Measurements from ENCODE around the gene NAT14.

Gene NAT14

DNA sequence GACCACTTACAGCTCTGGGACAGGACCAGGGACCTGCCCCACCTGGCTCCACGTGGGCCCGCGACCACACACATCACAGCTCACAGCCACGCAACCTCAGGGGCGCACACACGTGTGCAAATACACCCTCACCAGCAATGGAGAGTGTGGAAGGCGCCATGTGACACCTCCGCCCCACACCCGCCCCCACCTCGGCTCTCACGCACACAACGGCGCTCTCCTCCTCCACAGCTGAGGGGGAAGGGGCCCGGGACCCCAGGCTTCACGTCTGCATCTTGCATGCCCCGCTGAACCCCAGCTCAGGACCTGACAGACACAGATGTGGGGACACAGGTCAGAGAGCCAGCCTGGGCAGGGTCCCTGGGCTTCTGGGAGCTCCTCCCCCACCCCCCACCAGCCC is 35.5 kb upstream of the NAT14 start:
- Mint-ChIP-seq H3K9me3 (no peaks in the 10 kb centered on the region), H3K4me1 (peaks cover 27% of the 10 kb centered on the region), H3K4me3 (no peak overlapping the region), H3K27ac (no peak overlapping the region), H3K27me3 (no peaks in the 10 kb centered on the region)
- ATAC-seq: no peak
- no peak for DNase-seq

- Mint-ChIP-seq H3K4me3 (peak overlapping the region; percentile 59 to 74), H3K27me3 (no peaks in the 10 kb centered on the region)
- DNase-seq: no peak
Observed at GRCh38 chr19:55451163-55451964, 33.6 kb upstream of the NAT14 start.

DNA sequence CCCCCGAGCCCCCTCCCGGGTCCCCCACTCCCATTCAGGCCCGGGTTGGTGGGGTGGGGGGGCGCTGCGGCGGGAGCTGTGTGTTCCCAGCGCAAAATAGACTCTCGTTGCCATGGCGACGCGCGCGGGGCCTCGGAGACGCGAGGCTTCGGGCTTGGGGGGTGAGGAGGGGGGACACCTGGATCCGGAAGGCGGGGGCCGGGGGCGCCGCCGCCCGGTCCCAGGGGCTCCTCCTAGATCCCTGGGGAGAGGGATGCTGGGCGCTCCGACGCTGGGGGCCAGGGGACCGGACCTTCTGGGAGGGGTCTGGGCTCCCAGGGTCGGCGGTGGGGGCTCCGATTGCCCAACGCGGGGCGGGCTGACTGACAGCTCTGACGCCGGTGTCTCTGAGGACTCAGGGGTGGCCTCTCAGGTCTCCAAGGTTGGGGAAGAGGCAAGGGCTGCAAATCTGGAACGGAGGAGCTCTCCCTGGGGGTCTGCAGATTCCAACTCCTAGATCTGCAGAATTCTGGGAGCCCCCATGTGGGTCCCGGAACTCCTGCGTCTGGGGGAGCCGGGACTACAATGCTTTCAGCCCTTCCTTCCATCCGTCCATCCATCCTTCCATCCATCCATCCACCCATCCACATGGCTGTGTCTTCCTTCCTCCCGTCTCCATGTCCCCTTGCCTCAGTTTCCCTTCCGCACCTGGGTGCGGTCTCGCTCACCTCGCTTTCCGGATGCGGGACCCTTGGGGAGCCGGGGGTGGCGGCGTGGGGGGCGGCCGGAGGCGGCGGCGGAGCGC is 32.8 kb upstream of the NAT14 start:
- no peak overlapping the region for H3K27ac Mint-ChIP-seq
- H3K4me1 Mint-ChIP-seq: peaks cover 27% of the 10 kb centered on the region
- DNase-seq (no peak), ATAC-seq (no peak)
- no peaks in the 10 kb centered on the region for H3K27me3 Mint-ChIP-seq
- peak overlapping the region; percentile 59 to 74 for H3K4me3 Mint-ChIP-seq
- H3K9me3 Mint-ChIP-seq: no peaks in the 10 kb centered on the region

More at GRCh38 chr19:55451163-55451964, 33.6 kb upstream of the NAT14 start:
- Mint-ChIP-seq H3K4me1 (peaks cover 27% of the 10 kb centered on the region), H3K27ac (no peak overlapping the region), H3K9me3 (no peaks in the 10 kb centered on the region)
- peak; percentile 29 for ATAC-seq

DNA sequence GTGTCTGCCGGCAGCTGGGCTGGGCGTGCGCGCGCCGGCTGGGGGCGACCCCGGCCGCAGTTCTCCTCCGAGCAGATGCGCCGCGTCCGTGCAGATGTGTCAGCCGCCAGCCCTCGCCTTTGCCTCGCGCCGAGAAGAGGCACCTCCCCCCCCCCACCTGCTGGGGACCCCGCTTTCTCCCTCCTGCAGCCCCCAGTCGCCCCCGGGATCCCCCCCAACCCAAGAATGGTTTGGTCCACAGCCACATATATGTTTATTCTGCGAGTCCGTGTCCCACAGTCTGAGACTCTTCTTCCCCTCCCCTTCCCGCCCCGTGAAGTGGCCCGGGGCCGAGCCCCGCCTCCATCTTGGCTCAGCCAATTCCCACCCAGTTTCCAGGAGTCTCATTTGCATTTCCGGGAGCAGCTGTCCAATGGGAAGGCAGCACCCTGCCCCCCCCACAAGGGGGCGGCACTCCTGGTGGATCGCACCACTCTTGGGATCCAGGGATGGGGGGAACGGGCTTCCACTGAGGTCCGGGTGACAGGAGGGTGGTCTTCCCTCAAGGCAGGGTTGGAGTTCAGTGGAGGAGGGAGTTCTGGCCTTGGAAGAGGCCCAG is 32.1 kb upstream of the NAT14 start:
- Mint-ChIP-seq H3K27me3 (no peaks in the 10 kb centered on the region), H3K27ac (no peak overlapping the region), H3K4me1 (peaks cover 31% of the 10 kb centered on the region), H3K9me3 (no peaks in the 10 kb centered on the region), H3K4me3 (peak overlapping the region; percentile 12 to 14)
- ATAC-seq (no peak), DNase-seq (no peak)

GRCh38 chr19:55453511-55454260 is 31.3 kb upstream of the NAT14 start:
- DNase-seq (no peak), ATAC-seq (no peak)
- peaks cover 37% of the 10 kb centered on the region for H3K4me1 Mint-ChIP-seq
- H3K4me3 Mint-ChIP-seq: peak overlapping the region; percentile 14 to 54
- H3K27me3 Mint-ChIP-seq: no peaks in the 10 kb centered on the region
- H3K27ac Mint-ChIP-seq: no peak overlapping the region
- H3K9me3 Mint-ChIP-seq: no peaks in the 10 kb centered on the region

DNA sequence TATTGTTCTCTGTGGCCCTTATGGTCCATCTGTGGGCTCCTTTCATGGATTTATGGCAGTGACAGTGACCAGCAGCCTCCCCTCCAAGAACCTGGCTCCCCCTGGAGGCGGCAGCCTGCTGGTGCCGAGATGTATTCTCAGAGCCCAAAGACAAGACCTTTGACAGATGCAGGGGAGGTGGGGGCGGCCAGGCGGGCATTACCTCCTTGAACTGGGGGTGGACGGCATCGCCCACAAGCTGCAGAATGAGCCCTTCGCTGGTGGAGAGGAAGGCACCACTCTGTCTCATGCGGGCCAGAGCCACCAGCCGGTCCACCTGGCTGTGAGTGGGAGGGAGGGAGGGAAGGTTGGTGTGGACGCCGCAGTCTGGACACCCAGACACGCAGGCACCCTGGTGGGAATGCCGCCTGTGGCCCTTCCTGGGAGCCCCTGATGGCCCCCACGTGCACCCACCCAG is 30.2 kb upstream of the NAT14 start:
- peaks cover 41% of the 10 kb centered on the region for H3K4me1 Mint-ChIP-seq
- H3K27ac Mint-ChIP-seq: no peak overlapping the region
- DNase-seq: peak; percentile 54 to 55
- H3K4me3 Mint-ChIP-seq: no peak overlapping the region
- ATAC-seq: peak; percentile 46
- no peaks in the 10 kb centered on the region for H3K9me3 Mint-ChIP-seq
- no peaks in the 10 kb centered on the region for H3K27me3 Mint-ChIP-seq

GRCh38 chr19:55455576-55456235 is 29.3 kb upstream of the NAT14 start:
- no peak for DNase-seq
- no peaks in the 10 kb centered on the region for H3K9me3 Mint-ChIP-seq
- H3K27ac Mint-ChIP-seq: no peak overlapping the region
- H3K4me1 Mint-ChIP-seq: peaks cover 45% of the 10 kb centered on the region
- no peak for ATAC-seq
- H3K27me3 Mint-ChIP-seq: no peaks in the 10 kb centered on the region
- no peak overlapping the region for H3K4me3 Mint-ChIP-seq

GRCh38 chr19:55456347-55456746 is 28.6 kb upstream of the NAT14 start:
- no peak for ATAC-seq
- Mint-ChIP-seq H3K4me3 (no peak overlapping the region), H3K4me1 (peaks cover 51% of the 10 kb centered on the region), H3K9me3 (no peaks in the 10 kb centered on the region), H3K27me3 (no peaks in the 10 kb centered on the region), H3K27ac (peak overlapping the region in 1 of 2 donors; percentile 91)
- no peak for DNase-seq

DNA sequence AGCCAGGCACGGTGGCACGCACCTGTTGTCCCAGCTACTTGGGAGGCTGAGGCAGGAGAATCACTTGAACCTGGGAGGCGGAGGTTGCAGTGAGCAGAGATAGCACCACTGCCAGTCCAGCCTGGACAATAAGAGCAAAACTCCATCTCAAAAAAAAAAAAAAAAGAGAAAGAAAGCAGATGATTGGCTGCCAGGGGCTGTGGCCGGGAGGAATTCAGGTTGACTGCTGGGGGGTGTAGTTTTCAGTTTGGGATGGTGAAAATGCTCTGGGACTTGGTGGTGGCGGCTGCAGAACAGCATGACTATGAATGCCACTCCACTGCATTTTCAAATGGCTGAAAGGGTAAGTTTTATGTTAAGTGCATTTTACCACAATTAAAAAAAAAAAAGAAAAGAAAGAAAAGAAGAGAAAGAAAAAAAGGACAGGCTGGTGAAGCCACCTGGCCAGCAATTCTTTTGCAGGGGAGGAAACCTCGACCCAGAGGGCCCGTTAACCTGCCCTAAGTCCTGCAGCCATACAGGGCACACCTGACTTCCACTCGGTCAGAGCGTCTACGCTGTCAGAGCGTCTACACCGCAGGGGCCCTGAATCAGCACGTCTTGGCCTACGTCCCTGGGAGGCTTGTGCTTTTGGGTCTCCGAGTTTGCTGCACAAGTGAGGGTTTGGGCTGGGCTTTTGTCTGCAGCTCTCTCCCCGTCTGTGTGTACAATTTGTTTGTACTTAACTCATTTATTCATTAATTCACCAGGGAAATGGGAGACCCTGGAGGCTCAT is 27.1 kb upstream of the NAT14 start:
- no peaks in the 10 kb centered on the region for H3K9me3 Mint-ChIP-seq
- peaks cover 53% of the 10 kb centered on the region for H3K4me1 Mint-ChIP-seq
- no peak for ATAC-seq
- H3K4me3 Mint-ChIP-seq: no peak overlapping the region
- no peaks in the 10 kb centered on the region for H3K27me3 Mint-ChIP-seq
- DNase-seq: no peak
- no peak overlapping the region for H3K27ac Mint-ChIP-seq

DNA sequence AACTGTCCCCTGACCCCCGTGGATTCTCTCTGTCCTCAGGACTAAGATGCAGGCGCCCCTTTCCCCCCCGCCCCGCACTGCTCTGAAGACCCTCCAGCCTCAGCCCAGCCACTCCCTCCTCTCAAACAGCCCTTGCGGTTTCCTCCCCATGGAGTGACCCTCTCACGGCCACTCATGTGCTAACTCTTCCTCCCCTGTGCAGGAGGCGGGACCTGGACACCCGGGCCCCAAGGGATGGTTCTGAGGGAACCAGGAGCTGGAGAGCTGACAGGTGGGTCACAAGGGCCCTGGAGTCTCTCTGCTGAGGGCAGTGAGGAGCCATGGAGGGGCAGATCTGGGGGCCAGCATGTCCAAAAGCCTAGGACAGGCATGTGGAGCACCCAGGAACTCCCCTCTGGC is 25.4 kb upstream of the NAT14 start:
- peaks cover 44% of the 10 kb centered on the region for H3K4me1 Mint-ChIP-seq

GRCh38 chr19:55459950-55460657 is 24.9 kb upstream of the NAT14 start:
- Mint-ChIP-seq H3K9me3 (no peaks in the 10 kb centered on the region), H3K27ac (peak overlapping the region in 1 of 2 donors; percentile 27), H3K27me3 (no peaks in the 10 kb centered on the region), H3K4me3 (peak overlapping the region; percentile 94 to 98), H3K4me1 (peaks cover 44% of the 10 kb centered on the region)
- ATAC-seq: no peak
- no peak for DNase-seq

More for the DNA sequence above, 25.4 kb upstream of the NAT14 start:
- Mint-ChIP-seq H3K27ac (no peak overlapping the region), H3K4me3 (no peak overlapping the region), H3K27me3 (no peaks in the 10 kb centered on the region), H3K9me3 (no peaks in the 10 kb centered on the region)
- no peak for DNase-seq
- ATAC-seq: no peak

DNA sequence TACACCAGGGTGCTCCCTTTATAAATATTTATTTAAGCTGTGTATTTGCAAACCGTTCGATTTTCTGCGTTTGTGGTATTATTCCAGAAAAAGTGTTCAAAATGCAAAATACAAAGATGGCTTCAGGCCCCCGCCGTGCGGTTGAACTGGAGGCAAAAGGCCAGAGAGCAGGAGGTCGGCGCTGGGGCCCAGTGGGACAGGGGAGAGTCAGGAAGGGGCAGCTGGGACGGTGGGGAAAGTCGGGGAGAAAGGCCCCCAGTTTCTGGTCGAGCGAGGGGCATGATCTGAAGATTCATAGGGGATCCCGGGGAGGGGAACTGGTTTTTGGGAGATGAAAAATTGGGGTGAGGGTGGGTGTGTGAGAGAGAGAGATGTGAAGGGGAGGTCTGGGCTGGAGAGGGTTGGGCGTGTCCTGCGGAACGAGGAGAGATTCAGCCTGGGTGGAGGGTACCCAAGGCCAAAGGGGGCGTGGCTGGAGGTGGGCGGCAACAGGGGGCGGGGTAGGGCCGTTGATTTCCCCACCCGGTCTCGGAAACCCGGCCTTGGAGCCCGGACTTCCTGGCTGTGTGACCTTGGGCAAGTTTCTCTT is 24.2 kb upstream of the NAT14 start:
- H3K4me1 Mint-ChIP-seq: peaks cover 44% of the 10 kb centered on the region
- H3K9me3 Mint-ChIP-seq: no peaks in the 10 kb centered on the region
- no peaks in the 10 kb centered on the region for H3K27me3 Mint-ChIP-seq
- H3K4me3 Mint-ChIP-seq: peak overlapping the region; percentile 94 to 98
- DNase-seq: peak in 1 of 2 donors; percentile 47
- H3K27ac Mint-ChIP-seq: peak overlapping the region; percentile 40 to 90
- ATAC-seq: peak; percentile 21

GRCh38 chr19:55461259-55461973 is 23.6 kb upstream of the NAT14 start, which contains the start of gene ISOC2:
TSS of gene ISOC2 (minus strand) at chr19:55461642. CDS start at chr19:55456486, 5,156 bp downstream.
- Mint-ChIP-seq H3K9me3 (no peaks in the 10 kb centered on the region), H3K4me1 (peaks cover 44% of the 10 kb centered on the region), H3K27me3 (no peaks in the 10 kb centered on the region), H3K27ac (peak within 1 kb of the TSS; percentile 69 to 90), H3K4me3 (peak within 1 kb of the TSS; percentile 94 to 98)
- ATAC-seq (peak; percentile 94), DNase-seq (peak; percentile 100)
